Gastrocnemius medialis (tissue), 4 donors: Measurements from ENCODE around the gene MESP2.

ENCODE experiments used
- POLR2A ChIP-seq, 2 donors: fragments of 450-650 bp; IDR thresholded peaks; one replicate each; pipeline ENCODE4 v1.6.1; 2017; ENCODE audit warnings: antibody characterized with exemption in 2 of 2, mild to moderate bottlenecking in 2 of 2, moderate library complexity in 2 of 2
- TF ChIP-seq, protein P1 (sequence below), 5 experiments: fragments of 450-650 bp in 3 of 5; fragments of 200-600 bp in 2 of 5; sonication (generic) in 2 of 5; IDR thresholded peaks in 4 of 5; conservative IDR thresholded peaks in 1 of 5; 1 replicate in 4 of 5; 2 replicates in 1 of 5; pipeline ENCODE4 v1.5.1; 2016 to 2019; ENCODE audit warnings: antibody characterized with exemption in 5 of 5, mild to moderate bottlenecking in 3 of 5, moderate library complexity in 3 of 5

DNA sequence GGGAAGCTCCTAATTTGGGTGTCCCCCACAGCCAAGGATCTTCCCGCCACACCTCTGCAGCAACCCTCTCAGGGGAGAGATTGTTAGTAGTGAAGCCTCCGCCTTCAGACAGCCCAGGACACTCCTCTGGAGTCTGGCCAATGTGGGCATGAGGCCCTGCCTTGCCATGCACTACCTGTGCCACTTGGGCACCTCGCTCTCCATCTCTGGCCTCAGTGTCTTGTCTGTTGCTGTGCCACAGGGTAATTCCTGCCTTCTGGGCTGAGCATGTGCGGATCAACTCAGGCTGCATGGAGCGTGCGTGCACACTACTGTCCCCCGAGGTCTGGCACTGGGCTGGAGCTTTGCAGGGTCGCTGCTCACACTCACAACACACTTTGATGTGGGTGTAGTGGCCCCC is 17.2 kb upstream of the MESP2 start:
- TF ChIP-seq, protein P1, sequence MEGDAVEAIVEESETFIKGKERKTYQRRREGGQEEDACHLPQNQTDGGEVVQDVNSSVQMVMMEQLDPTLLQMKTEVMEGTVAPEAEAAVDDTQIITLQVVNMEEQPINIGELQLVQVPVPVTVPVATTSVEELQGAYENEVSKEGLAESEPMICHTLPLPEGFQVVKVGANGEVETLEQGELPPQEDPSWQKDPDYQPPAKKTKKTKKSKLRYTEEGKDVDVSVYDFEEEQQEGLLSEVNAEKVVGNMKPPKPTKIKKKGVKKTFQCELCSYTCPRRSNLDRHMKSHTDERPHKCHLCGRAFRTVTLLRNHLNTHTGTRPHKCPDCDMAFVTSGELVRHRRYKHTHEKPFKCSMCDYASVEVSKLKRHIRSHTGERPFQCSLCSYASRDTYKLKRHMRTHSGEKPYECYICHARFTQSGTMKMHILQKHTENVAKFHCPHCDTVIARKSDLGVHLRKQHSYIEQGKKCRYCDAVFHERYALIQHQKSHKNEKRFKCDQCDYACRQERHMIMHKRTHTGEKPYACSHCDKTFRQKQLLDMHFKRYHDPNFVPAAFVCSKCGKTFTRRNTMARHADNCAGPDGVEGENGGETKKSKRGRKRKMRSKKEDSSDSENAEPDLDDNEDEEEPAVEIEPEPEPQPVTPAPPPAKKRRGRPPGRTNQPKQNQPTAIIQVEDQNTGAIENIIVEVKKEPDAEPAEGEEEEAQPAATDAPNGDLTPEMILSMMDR (IDR thresholded peaks at IDR 0.05 in 4 of 5, conservative IDR thresholded peaks at IDR 0.05 in 1 of 5): no peak
- TF ChIP-seq POLR2A (IDR thresholded peaks at IDR 0.05): no peak
